Measurements from ENCODE around the gene RAPGEF3.

- TF ChIP-seq CTCF (IDR thresholded peaks at IDR 0.05) (no peak), POLR2A (IDR thresholded peaks at IDR 0.05; ENCODE audit: low read depth) (no peak)
These were observed 13.8 kb downstream of the RAPGEF3 start for GRCh38 chr12:47744778-47745436.

All from esophagus muscularis mucosa (tissue), 3 donors.